Left ventricle myocardium inferior (tissue), 1 donor: ENCODE measurements around the gene ABCD2. TPM values are rescaled to one million over a fixed set of nuclear protein-coding genes. Genes with fewer than 3 reads are reported as not detected.
"Not testable (repeated sequence)": the region's sequence is repeated elsewhere in the genome, so short reads cannot be mapped to it uniquely, and the experiment has no call there.

Source experiments
- DNase-seq: peaks from one replicate; pipeline ENCODE4 v3.0.0-alpha.2; 2020
- H3K27ac ChIP-seq: fragments of 200-600 bp; replicated peaks from 2 replicates; pipeline ENCODE4 v1.8.0; 2021
- H3K27me3 ChIP-seq: fragments of 200-600 bp; 2 replicates; pipeline ENCODE4 v1.8.0; 2021; ENCODE audit warnings: low read depth
- H3K36me3 ChIP-seq: fragments of 200-600 bp; 2 replicates; pipeline ENCODE4 v1.8.0; 2021
- H3K4me1 ChIP-seq: fragments of 200-600 bp; 2 replicates; pipeline ENCODE4 v1.8.0; 2021
- H3K4me3 ChIP-seq: fragments of 200-600 bp; 2 replicates; pipeline ENCODE4 v1.8.0; 2021; ENCODE audit warnings: mild to moderate bottlenecking, moderate library complexity
- H3K9me3 ChIP-seq: fragments of 200-600 bp; replicated peaks from 2 replicates; pipeline ENCODE4 v1.8.0; 2021
- intact Hi-C: fragments of 100-400 bp; cut with micrococcal nuclease; formaldehyde crosslinking; loops from one replicate; pipeline ENCODE4 v1.11.0; 2022
- total RNA-seq: library from RNA; stranded (reverse); fragmentation: NEBNext Ultra II Directional; extraction: Animal tissue kit (Norgen Biotek cat#: 25700); gene quantifications from one replicate; pipeline ENCODE4 v1.2.1, GENCODE V29; 2021
- TF ChIP-seq, protein P1 (sequence below): fragments of 200-600 bp; IDR thresholded peaks from 2 replicates; pipeline ENCODE4 v1.8.0; 2021; ENCODE audit warnings: antibody characterized with exemption, mild to moderate bottlenecking, borderline replicate concordance
- donor health status: DM: no; HTN: yes; CAD: no; lungs with severe emphysema.

Gene ABCD2
- total RNA-seq, 1 donor from 2014 or later: 6.5 TPM

DNA sequence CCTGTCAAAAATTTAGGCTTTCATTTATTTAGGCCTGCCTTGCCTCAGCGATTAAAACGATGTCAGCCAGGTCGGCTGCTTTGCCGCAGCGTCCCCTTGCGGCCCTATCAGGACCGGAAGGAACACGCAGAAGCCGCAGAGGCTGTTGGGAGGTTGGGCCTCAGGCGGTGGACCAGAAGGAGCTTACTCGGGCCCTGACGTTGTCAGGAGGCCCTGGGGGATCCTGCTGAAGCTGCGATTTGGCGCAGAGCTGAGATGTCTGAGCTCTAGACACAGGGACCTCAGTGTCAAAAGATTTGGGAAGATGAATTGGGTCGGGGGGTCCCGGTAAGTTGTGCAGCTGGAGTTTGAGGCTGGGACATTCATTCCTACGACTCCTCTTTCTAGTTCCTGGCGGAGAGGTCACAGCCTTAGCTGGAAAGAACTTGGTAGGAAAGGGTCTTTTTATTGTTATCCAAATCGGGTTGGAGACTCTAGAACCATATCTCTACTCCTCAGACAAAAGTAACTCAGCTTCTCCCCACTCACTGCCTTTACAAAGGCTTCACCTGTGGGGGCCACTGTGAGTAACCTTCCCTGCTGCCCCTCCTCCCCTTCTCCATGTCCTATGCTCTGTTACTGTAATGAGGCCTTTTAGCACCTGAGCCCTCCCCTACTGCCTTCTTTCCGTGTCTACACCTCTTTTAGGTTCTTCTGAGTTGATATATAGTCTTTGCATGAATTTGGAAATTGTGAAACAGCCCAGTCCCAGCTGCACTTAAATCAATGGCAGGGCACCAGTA, 6.6 kb upstream of the ABCD2 start:
- Histone ChIP-seq H3K9me3 (no peaks in the 10 kb centered on the region), H3K36me3 (no peaks in the 10 kb centered on the region), H3K4me1 (peaks cover 1% of the 10 kb centered on the region), H3K27ac (no peak overlapping the region), H3K27me3 (no peaks in the 10 kb centered on the region), H3K4me3 (no peak overlapping the region)
- no peak for DNase-seq
- intact Hi-C loops: no loop called here
- TF ChIP-seq, protein P1, sequence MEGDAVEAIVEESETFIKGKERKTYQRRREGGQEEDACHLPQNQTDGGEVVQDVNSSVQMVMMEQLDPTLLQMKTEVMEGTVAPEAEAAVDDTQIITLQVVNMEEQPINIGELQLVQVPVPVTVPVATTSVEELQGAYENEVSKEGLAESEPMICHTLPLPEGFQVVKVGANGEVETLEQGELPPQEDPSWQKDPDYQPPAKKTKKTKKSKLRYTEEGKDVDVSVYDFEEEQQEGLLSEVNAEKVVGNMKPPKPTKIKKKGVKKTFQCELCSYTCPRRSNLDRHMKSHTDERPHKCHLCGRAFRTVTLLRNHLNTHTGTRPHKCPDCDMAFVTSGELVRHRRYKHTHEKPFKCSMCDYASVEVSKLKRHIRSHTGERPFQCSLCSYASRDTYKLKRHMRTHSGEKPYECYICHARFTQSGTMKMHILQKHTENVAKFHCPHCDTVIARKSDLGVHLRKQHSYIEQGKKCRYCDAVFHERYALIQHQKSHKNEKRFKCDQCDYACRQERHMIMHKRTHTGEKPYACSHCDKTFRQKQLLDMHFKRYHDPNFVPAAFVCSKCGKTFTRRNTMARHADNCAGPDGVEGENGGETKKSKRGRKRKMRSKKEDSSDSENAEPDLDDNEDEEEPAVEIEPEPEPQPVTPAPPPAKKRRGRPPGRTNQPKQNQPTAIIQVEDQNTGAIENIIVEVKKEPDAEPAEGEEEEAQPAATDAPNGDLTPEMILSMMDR: no peak

DNA sequence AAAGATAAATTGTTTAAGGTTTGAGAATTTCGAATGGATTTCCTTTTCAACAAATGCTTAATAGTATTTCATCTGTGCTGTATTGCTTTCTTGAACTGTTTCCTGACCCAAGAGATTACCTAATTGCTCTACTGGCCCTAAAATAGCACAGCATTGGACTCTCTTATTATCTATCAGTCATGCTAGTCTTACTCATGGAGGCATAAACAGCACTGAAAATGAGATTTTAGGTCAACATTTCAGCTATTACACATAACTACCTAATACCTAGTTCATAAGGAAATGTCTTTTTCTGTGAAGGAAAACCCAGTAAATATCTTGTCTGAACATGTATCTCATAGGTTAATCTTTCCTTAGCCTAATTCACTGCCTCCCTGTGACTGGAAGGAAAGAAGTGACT, 4.3 kb upstream of the ABCD2 start:
- no peaks in the 10 kb centered on the region for H3K36me3 ChIP-seq
- intact Hi-C loops: no loop called here
- TF ChIP-seq, protein P1: no peak
- H3K27me3 ChIP-seq: no peaks in the 10 kb centered on the region
- peaks cover 18% of the 10 kb centered on the region for H3K4me1 ChIP-seq
- H3K9me3 ChIP-seq: no peaks in the 10 kb centered on the region
- no peak for DNase-seq
- H3K4me3 ChIP-seq: no peak overlapping the region
- no peak overlapping the region for H3K27ac ChIP-seq

DNA sequence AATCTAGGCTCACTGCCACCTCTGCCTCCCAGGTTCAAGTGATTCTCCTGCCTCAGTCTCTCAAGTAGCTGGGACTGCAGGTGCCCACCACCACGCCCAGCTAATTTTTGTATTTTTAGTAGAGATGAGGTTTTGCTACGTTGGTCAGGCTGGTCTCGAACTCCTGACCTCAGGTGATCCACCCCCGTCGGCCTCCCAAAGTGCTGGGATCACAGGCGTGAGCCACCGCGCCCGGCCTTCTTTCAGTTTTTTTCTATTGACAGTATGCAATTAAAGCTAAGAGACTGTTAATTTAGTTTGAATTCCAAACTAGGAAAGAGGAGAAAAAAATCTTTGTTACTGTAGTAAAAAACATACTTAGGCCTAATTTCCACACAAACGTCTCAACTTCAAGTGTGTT, 3.6 kb upstream of the ABCD2 start:
- H3K27me3 ChIP-seq, DNase-seq, intact Hi-C loops, H3K27ac ChIP-seq, H3K36me3 ChIP-seq, H3K9me3 ChIP-seq, H3K4me3 ChIP-seq: not testable (repeated sequence)
- H3K4me1 ChIP-seq: peaks cover 23% of the 10 kb centered on the region

DNA sequence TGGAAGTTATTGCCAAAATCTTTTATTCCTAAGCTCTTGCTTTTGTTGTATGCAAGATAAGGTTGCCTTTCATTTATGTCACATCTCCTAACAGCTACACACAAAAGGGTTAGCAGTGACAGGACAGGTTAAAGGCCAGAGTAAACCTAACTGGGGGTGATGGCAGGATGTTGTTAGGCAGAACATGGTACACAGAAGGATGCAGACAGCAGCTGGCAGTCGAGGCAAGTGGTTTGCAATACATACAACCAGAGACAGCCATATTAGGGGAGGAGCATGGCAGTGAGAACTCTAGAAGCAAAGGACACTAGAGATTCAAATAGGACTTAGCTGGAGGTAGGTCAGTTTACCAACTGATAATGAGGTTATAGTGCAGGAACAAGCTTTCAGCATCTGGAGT, 2.7 kb upstream of the ABCD2 start:
- TF ChIP-seq, protein P1: no peak
- Histone ChIP-seq H3K27me3 (no peaks in the 10 kb centered on the region), H3K9me3 (no peaks in the 10 kb centered on the region), H3K27ac (no peak overlapping the region), H3K4me1 (peaks cover 23% of the 10 kb centered on the region), H3K36me3 (no peaks in the 10 kb centered on the region), H3K4me3 (no peak overlapping the region)
- intact Hi-C loops: no loop called here
- DNase-seq: no peak

DNA sequence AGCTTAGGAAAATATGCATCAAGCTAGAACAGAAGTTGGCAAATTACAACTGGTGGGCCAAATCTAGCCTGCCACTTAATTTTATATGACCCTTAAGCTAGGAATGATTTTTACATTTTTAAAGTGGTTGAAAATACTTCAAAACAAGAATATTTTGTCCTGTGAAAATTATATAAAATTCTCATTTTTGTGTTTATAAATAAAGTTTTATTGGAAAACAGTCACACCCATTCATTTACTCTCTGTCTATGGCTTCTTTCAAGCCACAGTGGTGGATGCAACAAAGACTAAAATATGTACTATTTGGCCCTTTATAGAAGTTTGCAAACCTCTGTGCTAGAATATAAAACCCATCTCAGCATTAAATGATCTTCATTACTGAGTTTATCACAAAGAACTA, 2.1 kb upstream of the ABCD2 start:
- no peak overlapping the region for H3K4me3 ChIP-seq
- intact Hi-C loops: no loop called here
- TF ChIP-seq, protein P1: no peak
- no peak for DNase-seq
- H3K27ac ChIP-seq: no peak overlapping the region
- H3K4me1 ChIP-seq: peaks cover 23% of the 10 kb centered on the region
- no peaks in the 10 kb centered on the region for H3K36me3 ChIP-seq
- H3K27me3 ChIP-seq: no peaks in the 10 kb centered on the region
- H3K9me3 ChIP-seq: no peaks in the 10 kb centered on the region

DNA sequence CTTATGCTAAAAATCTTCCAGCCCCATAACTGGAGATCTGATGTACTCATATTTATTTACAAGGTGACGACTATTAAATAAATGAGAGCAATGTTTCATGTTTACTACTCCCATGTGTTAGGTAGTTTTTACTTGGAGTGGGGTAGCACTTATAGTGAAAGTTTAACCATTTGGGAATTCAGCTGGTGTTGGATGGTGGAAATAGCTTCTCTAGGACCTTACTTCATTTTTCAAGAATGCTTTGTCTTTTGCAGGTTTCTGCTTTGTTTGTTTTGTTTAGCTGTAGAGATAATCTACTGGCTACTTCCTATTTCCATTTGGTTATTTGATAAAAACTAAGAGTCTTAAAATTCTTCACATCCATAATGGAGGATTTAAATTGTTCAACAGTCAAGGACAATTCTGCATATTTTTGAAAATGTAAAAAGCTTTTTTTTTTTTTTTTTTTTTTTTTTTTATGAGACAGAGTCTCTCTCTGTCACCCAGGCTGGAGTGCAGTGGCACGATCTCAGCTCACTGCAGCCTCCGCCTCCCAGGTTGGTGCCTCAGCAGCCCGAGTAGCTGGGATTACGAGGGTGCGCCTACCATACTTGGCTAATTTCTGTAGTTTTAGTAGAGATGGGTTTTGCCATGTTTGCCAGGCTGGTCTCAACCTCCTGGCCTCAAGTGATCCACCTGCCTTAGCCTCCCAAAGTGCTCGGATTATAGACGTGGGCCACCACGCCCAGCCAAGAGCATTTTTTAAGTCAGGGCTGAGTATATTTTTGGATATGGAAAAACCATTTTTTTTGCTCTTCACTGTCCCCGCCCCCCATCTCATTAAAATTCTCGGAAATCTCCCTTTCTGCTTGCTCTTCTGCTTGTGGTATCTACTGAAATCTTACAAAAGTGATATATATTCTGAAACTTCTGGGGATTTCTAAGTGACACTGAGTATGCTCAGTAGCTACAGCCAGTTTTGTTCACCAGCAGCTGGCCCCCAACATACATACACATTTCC, 1.4 kb upstream of the ABCD2 start:
- intact Hi-C loops: no loop called here
- H3K36me3 ChIP-seq: no peaks in the 10 kb centered on the region
- H3K27ac ChIP-seq: peak overlapping the region; percentile 85

More for the DNA sequence above, 1.4 kb upstream of the ABCD2 start:
- no peak for DNase-seq
- H3K9me3 ChIP-seq: no peaks in the 10 kb centered on the region
- peak overlapping the region; percentile 68 for H3K4me3 ChIP-seq
- TF ChIP-seq, protein P1: no peak
- H3K4me1 ChIP-seq: peaks cover 23% of the 10 kb centered on the region
- H3K27me3 ChIP-seq: no peaks in the 10 kb centered on the region
